ENCODE measurements around the gene TMEM63A.
"Not testable (repeated sequence)": the region's sequence is repeated elsewhere in the genome, so short reads cannot be mapped to it uniquely, and the experiment has no call there.

The TMEM63A gene

GRCh38 chr1:225843426-225843795, 38.8 kb downstream of the TMEM63A start:
- TF ChIP-seq CTCF (IDR thresholded peaks at IDR 0.05; ENCODE audit: low read depth, low read length) = no peak
- H3K4me3 ChIP-seq (ENCODE audit: low read depth, low read length) = no peak overlapping the region

GRCh38 chr1:225842788-225843425, 39.3 kb downstream of the TMEM63A start:
- H3K4me3 ChIP-seq (ENCODE audit: low read depth, low read length) = no peak overlapping the region
- TF ChIP-seq CTCF (IDR thresholded peaks at IDR 0.05; ENCODE audit: low read depth, low read length) = no peak

GRCh38 chr1:225842074-225842473, 40.1 kb downstream of the TMEM63A start:
- no peak overlapping the region for H3K4me3 ChIP-seq (ENCODE audit: low read depth, low read length)
- no peak for TF ChIP-seq CTCF (IDR thresholded peaks at IDR 0.05; ENCODE audit: low read depth, low read length)

- no peak overlapping the region for H3K4me3 ChIP-seq (ENCODE audit: low read depth, low read length)
- no peak for TF ChIP-seq CTCF (IDR thresholded peaks at IDR 0.05; ENCODE audit: low read depth, low read length)
Measured at GRCh38 chr1:225840713-225841112, 41.5 kb downstream of the TMEM63A start.

- no peak overlapping the region for H3K4me3 ChIP-seq (ENCODE audit: low read depth, low read length)
- no peak for TF ChIP-seq CTCF (IDR thresholded peaks at IDR 0.05; ENCODE audit: low read depth, low read length)
Measured at GRCh38 chr1:225840223-225840610, 42.0 kb downstream of the TMEM63A start.

GRCh38 chr1:225838793-225839192, 43.4 kb downstream of the TMEM63A start:
- TF ChIP-seq CTCF (IDR thresholded peaks at IDR 0.05; ENCODE audit: low read depth, low read length) = no peak
- H3K4me3 ChIP-seq (ENCODE audit: low read depth, low read length) = no peak overlapping the region

GRCh38 chr1:225836296-225836695, 45.9 kb downstream of the TMEM63A start:
- not testable (repeated sequence) for H3K4me3 ChIP-seq (ENCODE audit: low read depth, low read length)

- no peak for TF ChIP-seq CTCF (IDR thresholded peaks at IDR 0.05; ENCODE audit: low read depth, low read length)
- no peak overlapping the region for H3K4me3 ChIP-seq (ENCODE audit: low read depth, low read length)
Measured at GRCh38 chr1:225835856-225836255, 46.3 kb downstream of the TMEM63A start.
